Stimulated activated CD8-positive, alpha-beta memory T cell treated with anti-CD3 and anti-CD28 coated beads, Interleukin-7, amount 100 ng/mL, for 4 hours (primary cell): ENCODE results near the gene CEMIP2.
A peak's percentile ranks its signal among the peaks of the same experiment; 100 is the strongest.
"Not testable (repeated sequence)": the region's sequence is repeated elsewhere in the genome, so short reads cannot be mapped to it uniquely, and the experiment has no call there.

Experiments
- DNase-seq, 2 donors: peaks; one replicate each; pipeline ENCODE4 v3.0.0-alpha.2; 2020; ENCODE audit warnings: low read depth in 2 of 2

The CEMIP2 gene

DNA sequence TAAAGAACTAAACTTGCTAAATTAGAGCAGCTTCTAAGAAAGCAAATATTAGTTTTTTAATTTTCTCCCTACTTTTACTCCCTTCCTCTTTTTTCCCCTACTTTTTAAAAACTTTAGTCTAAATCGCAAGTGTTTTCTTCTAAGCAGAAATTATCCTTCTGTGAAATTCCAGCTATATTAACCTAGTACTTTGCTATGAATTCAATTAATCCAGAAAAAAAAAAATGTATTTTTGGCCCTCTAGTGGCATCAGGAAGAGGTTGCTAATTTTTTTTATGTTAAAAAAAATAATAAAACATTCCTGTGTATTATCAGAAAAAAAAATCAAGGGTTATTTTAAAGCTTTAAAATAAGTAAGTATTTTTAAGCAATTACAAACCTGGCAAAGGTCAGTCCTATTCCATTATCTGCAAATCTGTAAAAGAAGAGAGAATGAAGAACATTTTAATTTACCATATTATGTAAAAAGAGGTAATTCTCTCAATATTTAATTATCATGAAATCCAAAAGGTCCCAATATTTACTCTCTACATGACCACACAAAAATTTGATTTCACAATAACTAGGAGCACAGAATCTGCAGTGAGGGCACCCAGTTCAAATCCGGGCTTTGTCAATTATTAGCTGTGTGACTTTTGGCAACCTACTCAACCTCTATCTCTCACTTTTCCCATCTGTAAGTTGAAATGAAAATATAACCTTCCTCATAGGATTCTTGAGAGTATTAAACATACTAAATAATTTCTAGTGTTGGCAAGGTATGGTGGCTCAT lies 52.0 kb downstream of the CEMIP2 start:
- DNase-seq, result no peak

DNA sequence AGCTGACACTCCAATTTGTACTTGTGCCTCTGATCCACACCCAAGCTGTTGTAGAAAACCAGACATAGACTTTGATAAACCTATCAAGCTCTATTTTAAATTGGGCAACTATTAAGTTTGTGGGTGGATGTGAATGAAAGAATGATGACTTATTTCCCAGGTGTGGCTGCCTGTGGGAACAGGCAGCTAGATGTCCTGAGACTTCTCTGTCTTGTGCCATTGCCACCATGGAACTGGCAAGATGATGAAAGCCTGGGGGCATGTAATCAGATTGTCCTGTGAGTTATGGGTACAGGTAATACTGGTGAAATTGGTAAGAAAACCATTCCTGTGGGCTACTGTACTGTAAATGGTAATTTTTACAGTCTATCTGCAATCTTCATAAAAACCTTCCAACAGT lies 57.5 kb downstream of the CEMIP2 start:
- no peak for DNase-seq

DNA sequence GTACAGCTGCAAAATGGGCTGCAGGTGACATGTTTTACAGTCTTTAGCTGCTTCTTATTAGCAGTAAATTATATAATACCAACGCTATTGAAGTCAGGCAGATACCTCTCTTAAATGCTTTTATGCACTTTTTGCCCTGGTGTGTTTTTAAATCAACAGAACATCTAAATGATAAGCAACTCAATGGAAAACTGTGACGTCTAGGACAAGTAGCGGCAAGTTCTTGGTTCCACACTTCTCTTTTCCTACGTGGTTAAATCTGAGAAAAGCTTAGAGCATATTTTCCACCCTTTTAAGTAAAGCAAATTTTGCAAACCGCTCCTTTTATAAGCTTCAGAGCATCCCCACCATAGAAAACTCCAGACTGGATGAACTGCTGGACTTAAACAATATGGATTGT lies 58.1 kb downstream of the CEMIP2 start:
- DNase-seq, result no peak

DNA sequence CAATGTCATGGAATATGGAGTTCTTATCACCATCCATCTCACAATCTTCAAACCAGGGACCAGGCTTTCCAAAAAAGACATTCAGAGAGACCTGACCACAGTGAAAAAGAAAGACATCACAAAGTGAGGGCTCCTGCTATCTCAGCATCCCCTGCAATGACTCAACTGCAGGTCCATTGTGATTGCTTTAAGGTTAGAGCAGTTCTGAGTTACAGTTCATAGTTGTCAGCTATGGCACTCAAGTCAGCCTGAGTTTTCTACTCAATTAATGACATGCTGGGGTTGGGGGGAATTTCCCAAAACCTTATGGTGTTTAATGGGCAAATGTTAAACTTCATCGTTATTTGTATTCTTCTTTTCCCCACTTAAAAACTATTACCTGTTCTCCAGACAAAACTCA lies 58.9 kb downstream of the CEMIP2 start:
- DNase-seq, result no peak

DNA sequence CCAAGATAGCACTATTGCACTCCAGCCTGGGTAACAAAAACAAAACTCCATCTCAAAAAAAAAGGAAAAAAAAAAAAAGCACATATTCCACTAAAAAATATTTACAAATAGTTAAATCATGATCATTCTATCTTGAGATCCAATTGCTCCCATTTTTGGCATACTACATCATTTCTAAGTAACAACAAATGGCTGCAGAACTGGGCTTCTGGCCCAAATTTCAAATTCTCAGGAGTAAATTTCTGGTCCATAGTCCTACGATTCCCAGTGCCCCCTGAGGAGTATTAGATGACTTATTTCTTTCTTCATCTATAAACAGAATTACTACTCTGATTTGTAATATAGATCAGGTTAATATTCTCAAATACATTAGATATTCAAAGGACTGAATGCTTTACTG lies 62.1 kb downstream of the CEMIP2 start:
- DNase-seq, result no peak

DNA sequence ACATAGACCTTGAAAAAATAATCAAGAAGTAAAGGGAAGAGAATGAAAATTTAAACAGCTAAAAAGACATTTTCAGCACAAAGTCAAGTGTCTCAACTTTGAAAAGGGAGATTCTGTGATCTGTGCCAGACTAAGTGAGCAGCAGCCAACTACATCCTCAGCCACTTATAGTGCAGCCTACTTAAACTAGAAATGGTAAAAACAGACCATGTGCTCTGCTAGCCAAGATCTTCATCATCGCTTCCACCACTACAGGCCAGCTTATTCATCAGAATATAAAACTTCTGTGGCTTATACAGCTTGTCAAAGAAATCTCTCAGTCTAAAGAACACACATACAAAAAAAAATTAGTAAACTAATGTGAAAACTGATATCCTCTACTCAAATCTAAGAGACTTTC lies 63.5 kb downstream of the CEMIP2 start:
- DNase-seq, result no peak

DNA sequence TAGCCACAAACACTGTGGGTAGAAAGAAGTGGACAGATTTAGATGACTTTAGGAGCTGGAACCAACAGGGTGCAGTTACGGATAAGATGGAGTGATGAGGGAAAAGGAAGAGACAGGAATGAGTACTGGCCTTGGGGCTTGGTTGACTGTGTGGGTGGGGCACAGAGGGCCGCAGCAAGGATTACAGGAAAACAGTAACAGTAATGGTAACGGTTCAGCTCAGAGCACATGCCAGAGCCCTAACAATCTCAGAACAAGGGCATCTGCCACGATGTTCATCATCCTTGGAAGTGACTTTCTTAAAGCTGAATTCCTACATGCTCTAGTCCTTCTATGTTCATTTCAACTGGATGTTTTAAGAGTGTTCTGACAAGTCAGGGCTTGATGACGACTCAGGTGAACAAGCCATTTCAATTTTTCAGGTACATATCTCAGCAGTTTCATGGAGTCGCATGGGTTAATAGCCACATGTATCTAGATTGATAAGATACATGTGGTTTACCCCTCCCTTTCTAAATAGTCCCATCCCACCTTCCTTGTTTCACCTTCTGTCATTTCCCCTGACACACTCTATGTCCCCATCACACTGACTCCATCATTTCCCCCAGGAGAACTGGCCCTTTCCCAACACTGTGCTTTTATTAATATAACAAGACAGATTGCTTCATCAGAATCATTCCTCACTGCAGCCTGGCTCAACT lies 65.0 kb downstream of the CEMIP2 start:
- no peak for DNase-seq

DNA sequence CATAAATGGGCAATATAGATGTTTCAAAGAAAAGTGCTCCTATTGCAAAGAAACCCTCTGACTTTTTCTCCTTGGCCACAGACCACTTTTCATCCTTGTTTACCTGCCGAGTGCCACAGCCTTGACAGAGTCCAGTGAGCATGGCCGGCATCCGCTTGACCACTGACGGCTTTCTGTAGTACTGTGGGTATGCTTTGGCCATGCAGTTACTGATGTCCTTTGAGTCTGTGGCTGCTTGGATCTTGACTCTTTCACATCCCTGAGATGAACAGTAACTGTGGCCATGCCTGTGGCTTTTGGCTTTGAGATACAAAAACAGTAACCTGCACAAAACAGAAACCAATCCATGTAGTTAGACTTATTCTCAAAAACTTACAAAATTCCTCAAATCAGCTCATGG lies 70.4 kb downstream of the CEMIP2 start:
- DNase-seq, result no peak

DNA sequence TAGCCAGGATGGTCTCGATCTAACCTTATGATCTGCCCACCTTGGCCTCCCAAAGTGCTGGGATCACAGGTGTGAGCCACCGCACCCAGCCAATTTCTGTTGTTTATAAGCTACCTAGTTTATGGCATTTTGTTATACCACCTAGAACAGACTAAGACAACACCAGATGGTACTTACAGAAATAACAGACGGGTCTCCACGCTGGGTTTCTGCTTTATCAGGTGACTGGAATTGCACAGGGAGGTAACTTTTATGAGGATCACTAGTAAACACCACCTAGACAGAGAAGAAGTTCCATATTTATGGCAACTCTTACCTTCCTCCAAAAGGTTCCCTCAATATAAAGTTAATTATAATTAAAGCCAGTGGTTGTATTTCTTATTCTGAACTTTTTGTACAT lies 74.0 kb downstream of the CEMIP2 start:
- DNase-seq, result no peak

DNA sequence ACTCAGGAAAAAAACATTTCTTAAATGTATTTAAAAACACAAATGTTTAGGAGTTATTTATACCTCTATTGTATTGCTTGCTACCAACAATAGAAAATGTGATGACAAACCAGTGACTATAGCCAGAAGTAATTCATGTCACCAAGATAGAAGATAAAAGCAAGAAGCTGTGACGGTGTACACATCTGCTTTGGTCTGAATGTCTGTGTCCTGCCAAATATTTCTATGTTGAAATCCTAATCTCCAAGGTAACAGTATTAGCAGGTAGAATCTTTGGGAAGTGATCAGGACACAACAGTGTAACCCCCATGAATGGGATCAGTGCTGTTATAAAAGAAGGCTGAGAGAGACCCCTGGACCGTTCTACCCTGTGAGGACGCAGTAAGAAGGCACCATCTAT lies 74.7 kb downstream of the CEMIP2 start:
- no peak for DNase-seq

DNA sequence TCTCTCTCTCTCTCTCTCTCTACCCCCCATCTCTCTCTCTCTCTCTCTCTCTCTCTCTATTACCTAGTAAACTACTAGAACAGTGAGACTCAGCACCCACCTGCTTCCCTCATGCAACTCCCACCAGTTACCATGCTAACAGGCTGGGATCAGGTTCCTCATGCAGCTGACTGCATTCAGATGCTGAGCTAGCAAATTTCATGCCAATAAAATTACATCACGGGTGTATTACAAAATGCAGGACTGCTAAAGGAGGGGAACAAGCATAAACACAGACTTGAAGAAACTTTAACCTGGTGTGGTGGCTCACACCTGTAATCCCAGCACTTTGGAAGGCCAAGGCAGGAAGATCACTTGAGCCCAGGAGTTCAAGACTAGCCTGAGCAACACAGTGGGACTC lies 76.0 kb downstream of the CEMIP2 start:
- no peak for DNase-seq

DNA sequence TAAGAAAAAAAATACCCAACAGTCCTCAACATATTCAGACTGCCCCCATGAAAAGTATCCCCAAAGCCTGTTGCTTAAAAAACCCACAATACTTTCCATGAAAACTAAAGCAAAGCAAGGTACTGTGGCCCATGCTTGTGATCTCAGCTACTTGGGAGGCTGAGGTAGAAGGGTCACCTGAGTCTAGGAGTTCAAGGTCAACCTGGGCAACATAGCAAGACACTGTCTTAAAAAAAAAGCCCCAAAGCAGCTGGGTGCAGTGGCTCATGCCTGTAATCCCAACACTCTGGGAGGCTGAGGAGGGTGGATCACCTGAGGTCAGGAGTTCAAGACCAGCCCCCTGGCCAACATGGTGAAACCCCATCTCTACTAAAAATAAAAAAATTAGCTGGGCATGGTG lies 76.7 kb downstream of the CEMIP2 start:
- DNase-seq, result not testable (repeated sequence)

DNA sequence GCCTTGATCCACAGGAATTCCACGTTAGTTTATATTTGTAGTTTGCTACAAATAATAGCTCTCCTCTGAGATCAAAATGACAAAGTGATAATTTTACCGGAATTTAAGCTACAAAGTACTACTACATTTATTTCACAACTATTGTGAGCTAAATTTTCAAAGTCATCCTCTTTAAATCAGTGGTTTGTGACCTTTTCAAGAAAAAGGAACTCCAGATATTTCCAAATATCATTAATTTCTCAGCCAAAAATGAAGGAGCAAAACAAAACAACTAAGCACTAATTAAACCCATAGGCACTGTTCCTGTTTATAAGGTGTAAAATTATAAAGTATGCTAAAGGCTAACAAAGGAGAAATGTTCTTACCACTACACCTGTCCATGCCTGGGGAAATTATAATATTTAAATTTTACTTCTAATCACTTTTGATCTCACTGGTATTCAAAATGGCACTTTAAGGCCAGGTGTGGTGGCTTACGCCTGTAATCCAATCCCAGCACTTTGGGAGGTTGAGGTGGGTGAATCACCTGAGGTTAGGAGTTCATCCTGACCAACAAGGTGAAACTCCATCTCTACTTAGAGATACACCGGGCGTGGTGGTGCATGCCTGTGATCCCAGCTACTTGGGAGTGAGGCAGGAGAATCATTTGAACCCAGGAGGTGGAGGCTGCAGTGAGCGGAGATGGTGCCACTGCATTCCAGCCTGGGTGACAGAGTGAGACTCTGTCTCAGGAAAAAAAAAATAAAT lies 77.5 kb downstream of the CEMIP2 start:
- no peak for DNase-seq

DNA sequence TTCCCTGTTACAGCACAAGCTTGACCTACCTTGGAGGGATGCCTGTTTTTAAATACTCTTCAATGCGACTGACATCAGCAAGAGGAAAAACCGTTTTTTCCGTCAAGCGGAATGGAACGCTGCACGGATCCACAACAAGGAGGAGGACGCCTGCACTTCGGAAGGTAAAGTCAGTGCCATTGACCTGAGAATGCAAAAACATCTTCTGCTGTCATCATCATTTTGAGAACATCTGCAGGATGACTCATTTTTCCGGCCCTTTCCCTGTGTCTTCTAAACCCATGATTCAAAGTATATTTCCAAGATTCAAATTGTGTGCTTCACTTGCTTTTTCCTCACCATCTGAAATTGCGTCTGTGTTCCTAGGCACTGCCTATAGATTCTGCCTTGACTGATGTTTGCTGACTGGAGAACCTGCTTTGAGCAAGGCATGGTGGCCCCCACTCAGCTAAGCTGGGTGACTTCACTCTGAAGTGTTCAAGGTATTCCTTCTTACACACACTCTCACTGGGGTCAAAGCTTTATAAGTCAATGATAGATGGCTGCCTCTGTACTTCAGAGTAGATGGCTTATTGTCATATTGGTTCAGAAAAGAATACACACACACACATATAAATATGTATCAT lies 78.1 kb downstream of the CEMIP2 start:
- no peak for DNase-seq

DNA sequence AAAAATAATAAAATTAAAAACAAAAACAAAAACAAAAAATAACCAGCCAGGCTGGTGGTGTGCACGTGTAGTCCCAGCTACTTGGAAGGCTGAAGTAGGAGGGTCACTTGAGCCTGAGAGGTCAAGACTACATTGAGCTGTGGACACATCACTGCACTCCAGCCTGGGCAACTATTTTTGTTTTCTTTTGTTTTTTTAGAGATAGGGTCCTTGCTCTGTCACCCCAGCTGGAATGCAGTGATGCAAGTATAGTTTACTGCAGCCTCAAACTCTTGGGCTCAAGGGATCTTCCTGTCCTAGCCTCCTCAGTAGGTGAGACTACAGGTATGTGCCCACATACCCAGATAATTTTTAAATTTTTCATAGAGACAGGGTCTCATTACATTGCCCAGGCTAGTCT lies 80.6 kb downstream of the CEMIP2 start:
- DNase-seq, result no peak

DNA sequence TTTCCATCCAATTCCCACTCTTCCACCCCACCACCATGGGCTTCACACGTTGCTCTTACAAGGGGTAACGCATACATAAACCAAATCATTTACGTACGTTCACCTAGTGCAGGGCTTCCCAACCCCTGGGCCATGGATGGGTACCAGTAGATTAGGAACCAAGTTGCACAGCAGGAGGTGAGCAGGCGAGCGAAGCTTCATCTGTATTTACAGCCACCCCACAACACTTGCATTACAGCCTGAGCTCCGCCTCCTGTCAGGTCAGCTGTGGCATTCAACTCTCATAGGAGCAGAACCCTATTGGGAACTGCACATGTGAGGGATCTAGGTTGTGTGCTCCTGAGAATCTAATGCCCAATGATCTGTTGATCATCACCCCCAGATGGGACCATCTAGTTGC lies 82.3 kb downstream of the CEMIP2 start:
- DNase-seq, result no peak

DNA sequence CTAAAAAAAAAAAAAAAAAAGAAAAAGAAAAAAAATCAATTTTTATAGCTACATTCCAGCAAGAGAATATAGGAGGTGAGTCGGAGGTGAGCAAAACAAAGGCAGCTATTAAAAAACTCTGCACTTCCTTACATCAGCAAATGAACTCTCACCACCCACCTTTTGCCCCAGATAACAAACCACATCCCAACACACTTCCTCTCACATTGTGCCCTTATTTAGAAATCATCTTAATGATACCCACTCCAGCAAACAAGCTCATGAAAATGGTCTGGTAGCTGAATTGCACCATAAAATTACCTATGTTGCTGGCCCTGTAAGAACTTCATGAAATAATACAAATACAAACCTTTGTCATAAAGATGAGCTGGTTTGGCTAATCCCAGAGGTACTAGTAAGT lies 82.9 kb downstream of the CEMIP2 start:
- peak in 1 of 2 donors; percentile 17 for DNase-seq

DNA sequence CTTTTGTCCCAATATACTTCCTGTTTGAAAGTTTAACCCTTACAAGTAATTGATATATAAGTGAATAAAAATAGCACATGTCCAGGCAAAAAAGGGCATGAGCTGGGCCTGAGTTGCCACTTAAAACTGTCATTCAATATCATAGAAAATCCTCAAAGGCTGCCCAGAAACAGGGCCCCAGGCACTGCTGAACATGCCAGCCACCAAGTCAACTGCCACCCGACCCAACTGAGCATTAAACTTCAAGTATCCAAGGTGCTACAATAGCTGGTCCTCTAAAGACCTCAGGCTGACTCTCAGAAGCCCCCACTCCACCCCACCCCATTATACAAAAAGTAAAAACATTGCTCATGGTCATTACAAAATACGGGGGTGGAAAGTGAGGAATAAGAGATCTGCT lies 83.7 kb downstream of the CEMIP2 start:
- no peak for DNase-seq

DNA sequence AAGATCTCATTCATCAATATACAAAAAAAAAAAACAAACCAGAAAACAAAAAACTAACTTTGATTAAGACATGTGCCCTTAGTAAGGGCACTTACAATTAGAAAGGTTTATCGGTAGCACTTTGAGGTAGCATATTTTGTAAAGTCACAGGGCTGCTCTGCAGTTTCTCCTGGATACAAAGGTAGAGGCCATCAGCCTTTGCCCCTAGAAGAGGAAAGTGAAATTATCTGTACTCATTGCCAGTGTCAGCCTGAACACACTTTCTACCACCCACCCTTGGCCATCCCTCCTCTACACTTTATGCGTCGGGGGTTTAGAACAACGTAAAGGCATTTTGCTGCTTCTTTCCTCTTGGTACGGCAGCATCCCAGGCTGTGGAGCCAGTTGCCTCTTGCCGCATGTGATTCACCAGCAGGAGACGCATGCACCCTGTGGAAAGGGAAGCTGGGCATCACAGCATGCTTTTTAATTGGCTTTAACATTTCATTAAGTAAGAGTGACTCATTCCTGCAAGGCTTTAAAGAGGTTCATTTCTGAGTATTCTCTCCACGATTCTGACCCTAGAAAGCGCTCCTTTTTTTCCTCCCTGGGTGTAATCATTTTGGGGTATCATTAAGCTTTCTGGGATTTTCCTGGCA lies 84.6 kb downstream of the CEMIP2 start:
- no peak for DNase-seq

DNA sequence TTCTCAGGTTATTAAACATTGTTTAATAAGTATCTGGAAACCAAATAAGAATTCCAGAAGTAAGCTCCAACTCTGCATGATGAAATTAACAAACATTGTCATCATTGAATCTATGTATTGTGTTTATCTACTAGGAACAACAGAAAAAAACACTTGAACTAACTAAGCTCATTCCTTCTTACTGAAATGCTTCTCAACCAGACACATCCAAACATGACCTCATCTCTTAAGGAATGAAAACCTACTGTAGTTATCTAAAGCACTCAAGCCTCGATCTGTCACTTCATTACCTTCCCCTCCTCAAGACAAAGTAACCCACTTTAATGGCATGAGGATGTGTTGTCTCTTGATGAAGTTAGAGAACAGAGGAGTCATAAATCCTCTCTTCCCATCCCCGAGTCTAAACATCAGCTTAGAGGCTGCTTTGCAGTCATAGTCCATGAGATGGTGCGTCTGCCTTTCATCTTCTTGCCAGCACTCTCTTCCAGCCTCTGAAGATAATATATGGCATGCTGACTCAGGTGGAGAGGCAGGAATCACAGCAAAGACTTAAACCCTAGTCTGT lies 86.5 kb downstream of the CEMIP2 start:
- DNase-seq, result no peak

DNA sequence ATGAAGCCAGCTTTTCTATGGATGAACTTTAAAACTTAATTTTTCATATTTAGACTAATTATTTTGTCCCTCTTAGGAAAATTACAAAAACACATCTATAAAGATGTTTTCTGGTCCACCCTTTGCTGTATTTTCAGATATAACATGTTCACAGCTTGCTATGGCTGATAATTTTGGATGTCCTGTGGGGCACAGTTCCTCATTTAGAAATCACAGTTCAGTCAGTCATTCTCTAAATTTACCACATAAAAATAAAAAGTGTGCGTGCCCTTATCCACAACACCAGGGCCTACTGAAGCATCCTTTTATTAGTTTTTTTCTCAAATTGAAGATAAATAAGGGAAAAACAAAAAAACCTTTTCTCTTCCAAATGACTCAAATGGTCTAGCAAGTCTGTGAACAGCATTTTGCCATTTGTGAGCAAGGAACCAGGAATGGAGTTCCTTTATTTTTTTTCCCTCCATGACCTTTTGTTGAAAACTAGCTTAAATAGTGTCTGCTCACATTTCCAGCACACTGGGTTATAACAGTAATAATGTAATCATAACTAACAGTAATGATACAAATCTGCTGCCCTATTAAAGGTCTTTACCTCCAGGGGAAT lies 87.1 kb downstream of the CEMIP2 start:
- no peak for DNase-seq
